ENCODE measurements around the gene TESK1.

GRCh38 chr9:35649431-35650340, 44.6 kb downstream of the TESK1 start:
- no peak for TF ChIP-seq CTCF (IDR thresholded peaks at IDR 0.05)
- TF ChIP-seq RAD21 (conservative IDR thresholded peaks at IDR 0.05 in 1 of 2, IDR thresholded peaks at IDR 0.05 in 1 of 2) = no peak
- TF ChIP-seq SMC3 (IDR thresholded peaks at IDR 0.05) = no peak
- TF ChIP-seq HDAC2 (IDR thresholded peaks at IDR 0.05) = no peak
- no peak for TF ChIP-seq PBX3 (IDR thresholded peaks at IDR 0.05)
- no peak for TF ChIP-seq MAX (IDR thresholded peaks at IDR 0.05)
- TF ChIP-seq E2F6 (IDR thresholded peaks at IDR 0.05; ENCODE audit: borderline replicate concordance, low read depth) = no peak
- no peak for TF ChIP-seq EHMT2 (IDR thresholded peaks at IDR 0.05; ENCODE audit: low read depth)

Data from A549 (cell line).